ENCODE measurements around the gene PALS1.

DNA sequence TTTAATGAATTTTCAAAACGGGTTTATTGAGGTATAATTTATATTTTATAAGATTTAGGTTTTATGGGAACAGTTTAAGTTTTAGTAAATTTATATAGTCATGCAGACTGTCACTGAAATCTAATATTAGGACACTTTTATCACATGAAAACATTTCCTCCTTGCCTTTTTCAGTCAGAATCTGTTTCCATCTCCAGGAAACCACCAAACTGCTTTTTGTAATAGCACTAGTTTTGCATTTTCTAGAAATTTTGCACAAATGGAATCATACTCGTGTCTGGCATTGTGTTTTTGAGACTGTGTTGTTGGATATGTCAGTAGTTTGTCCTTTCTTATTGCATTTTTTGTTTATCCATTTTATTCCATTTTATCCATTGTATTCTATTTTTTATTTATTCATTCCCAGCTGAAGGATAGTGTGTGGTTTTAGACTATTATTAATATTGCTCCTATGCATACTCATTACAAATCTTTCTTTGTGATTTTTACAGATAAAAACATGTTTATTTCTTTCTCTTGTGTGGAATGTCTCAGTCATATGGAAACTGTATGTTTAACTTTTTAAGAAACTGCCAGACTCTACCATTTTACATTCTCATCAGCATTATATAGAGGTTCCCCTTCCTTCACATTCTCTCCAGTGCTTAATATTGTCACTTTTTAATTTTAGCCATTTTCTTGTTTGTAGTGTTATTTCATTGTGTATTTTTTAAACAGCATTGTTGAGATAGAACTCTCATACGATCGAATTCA is 26.5 kb downstream of the PALS1 start:
- TF ChIP-seq, protein P1, sequence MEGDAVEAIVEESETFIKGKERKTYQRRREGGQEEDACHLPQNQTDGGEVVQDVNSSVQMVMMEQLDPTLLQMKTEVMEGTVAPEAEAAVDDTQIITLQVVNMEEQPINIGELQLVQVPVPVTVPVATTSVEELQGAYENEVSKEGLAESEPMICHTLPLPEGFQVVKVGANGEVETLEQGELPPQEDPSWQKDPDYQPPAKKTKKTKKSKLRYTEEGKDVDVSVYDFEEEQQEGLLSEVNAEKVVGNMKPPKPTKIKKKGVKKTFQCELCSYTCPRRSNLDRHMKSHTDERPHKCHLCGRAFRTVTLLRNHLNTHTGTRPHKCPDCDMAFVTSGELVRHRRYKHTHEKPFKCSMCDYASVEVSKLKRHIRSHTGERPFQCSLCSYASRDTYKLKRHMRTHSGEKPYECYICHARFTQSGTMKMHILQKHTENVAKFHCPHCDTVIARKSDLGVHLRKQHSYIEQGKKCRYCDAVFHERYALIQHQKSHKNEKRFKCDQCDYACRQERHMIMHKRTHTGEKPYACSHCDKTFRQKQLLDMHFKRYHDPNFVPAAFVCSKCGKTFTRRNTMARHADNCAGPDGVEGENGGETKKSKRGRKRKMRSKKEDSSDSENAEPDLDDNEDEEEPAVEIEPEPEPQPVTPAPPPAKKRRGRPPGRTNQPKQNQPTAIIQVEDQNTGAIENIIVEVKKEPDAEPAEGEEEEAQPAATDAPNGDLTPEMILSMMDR (IDR thresholded peaks at IDR 0.05): no peak
- TF ChIP-seq POLR2A (IDR thresholded peaks at IDR 0.05): no peak
